Aorta (tissue), 5 donors: Measurements from ENCODE around the gene PRKN. TPM values are rescaled to one million over a fixed set of nuclear protein-coding genes. Genes with fewer than 3 reads are reported as not detected.

Source experiments
- ATAC-seq: fragments of 200-7000 bp; cut with Tn5 transposase; one replicate; pipeline ENCODE4 v1.9.1; 2022; ENCODE audit warnings: moderate library complexity; ENCODE audit not compliant: low FRiP score
- DNase-seq, 2 donors: peaks; one replicate each; pipeline ENCODE4 v3.0.0-alpha.2; 2020
- H3K27ac ChIP-seq, 2 donors: one replicate each; pipeline ENCODE4 v1.5.1; 2013; ENCODE audit warnings: low read length in 2 of 2, mild to moderate bottlenecking in 2 of 2, moderate library complexity in 2 of 2, control low read depth in 1 of 2, inconsistent platforms in 1 of 2, low read depth in 1 of 2
- H3K27me3 ChIP-seq, 2 donors: one replicate each; pipeline ENCODE4 v1.6.1; 2013; ENCODE audit warnings: control low read depth in 1 of 2, low read length in 1 of 2, mild to moderate bottlenecking in 1 of 2, moderate library complexity in 1 of 2; ENCODE audit not compliant: insufficient read depth in 2 of 2, control insufficient read depth in 1 of 2
- H3K36me3 ChIP-seq, 2 donors: one replicate each; pipeline ENCODE4 v1.6.1; 2013; ENCODE audit warnings: control low read depth in 1 of 2, low read length in 1 of 2, mild to moderate bottlenecking in 1 of 2; ENCODE audit not compliant: insufficient read depth in 2 of 2, control insufficient read depth in 1 of 2
- H3K4me1 ChIP-seq, 2 donors: one replicate each; pipeline ENCODE4 v1.6.1; 2013; ENCODE audit warnings: low read length in 2 of 2, control low read depth in 1 of 2, mild to moderate bottlenecking in 1 of 2, moderate library complexity in 1 of 2; ENCODE audit not compliant: insufficient read depth in 2 of 2, control insufficient read depth in 1 of 2
- H3K4me3 ChIP-seq, 2 donors: one replicate each; pipeline ENCODE4 v1.5.1; 2013; ENCODE audit warnings: low read length in 2 of 2, control low read depth in 1 of 2, mild to moderate bottlenecking in 1 of 2
- H3K9me3 ChIP-seq: one replicate; pipeline ENCODE4 v1.6.1; 2013; ENCODE audit warnings: mild to moderate bottlenecking, low read length; ENCODE audit not compliant: control insufficient read depth
- WGBS, 2 donors: extraction: QIAGEN DNeasy Blood & Tissue Kit; methylation state at CpG; one replicate each; pipeline ENCODE4 v1.1.7; 2013; 5-methylcytosine and 5-hydroxymethylcytosine counted together
- intact Hi-C, 2 donors: fragments of 100-400 bp; cut with DNase I; formaldehyde crosslinking; loops; one replicate each; pipeline versions ENCODE4 v1.14.2 to v1.15.0; 2022
- polyA plus RNA-seq, 2 donors: library from polyadenylated mRNA; stranded (reverse); fragments of 200-250 nt; gene quantifications; one replicate each; pipeline ENCODE4 v1.2.3, GENCODE V29; 2013
- total RNA-seq, 2 donors: library from RNA; stranded (reverse); fragmentation: NEBNext Ultra II Directional; extraction: Animal tissue kit (Norgen Biotek cat#: 25700); gene quantifications; one replicate each; pipeline ENCODE4 v1.2.1, GENCODE V29; 2021
- donor health status: healthy with polysubstance abuse.
- donor health status: Bipolar disorder and iron deficiency.
- donor health status: DM: no; HTN: no; CAD: no.
- donor health status: DM: no; HTN: no; CAD: no.
- donor health status: DM: yes; HTN: yes; CAD: no.

The PRKN gene
- total and polyA plus RNA-seq, 4 donors, result 1.0 to 17.3 (median 5.7) TPM

DNA sequence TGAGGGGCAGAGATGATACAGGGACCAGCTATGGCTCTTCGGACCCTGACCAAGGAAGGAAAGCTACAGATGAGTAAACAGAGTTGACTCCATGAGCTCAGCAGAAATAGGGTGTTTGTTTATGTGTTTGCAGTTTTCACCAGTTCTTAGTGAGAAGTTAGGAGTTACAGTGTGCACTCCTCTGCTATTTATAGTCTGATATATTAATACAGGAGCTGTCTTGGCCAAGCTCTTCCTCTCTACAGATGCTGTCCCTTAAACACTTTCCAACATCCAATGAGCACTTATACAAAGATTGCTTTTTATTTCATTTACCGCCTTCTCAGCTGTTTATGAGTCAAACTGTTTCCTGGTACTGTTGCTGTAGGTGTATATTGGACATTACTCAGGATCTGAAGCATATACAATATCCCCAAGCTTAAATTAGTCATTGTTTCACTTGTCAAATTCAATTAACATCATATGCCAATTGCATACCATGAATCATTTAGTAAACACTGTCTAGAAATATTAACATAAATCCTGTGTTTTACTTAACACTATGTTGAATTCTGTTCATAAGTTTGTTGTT, 618.0 kb downstream of the PRKN start:
- Histone ChIP-seq H3K9me3 (no peaks in the 10 kb centered on the region), H3K4me3 (no peak overlapping the region), H3K36me3 (no peaks in the 10 kb centered on the region), H3K27me3 (no peaks in the 10 kb centered on the region), H3K27ac (no peak overlapping the region), H3K4me1 (no peaks in the 10 kb centered on the region)
- WGBS, 2 donors, result 81 to 94% methylated on average over 2 of the region's 2 CpGs
- DNase-seq (no peak), ATAC-seq (no peak)
- intact Hi-C loops, result no loop called here

DNA sequence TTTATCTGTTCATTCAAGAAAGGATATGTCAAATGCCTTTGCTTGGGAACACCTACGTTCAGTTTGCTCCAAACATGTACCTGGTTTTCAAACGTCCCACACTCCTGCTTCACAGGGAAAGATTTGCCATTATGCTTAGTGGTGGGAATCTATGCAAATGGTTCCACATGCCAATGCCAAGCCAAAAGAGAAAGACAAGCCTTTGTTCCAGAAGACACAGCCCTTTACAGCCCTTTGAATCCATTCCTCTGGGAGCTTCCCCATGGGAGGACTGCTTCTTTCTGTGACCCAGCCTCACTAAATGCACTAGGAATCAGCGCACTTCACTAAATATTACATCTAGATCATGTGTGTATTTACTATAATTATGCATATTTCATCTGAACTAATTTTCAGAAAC, 619.5 kb downstream of the PRKN start:
- Histone ChIP-seq H3K4me3 (no peak overlapping the region), H3K4me1 (no peaks in the 10 kb centered on the region), H3K27ac (no peak overlapping the region), H3K9me3 (no peaks in the 10 kb centered on the region), H3K36me3 (no peaks in the 10 kb centered on the region), H3K27me3 (no peaks in the 10 kb centered on the region)
- no peak for DNase-seq
- intact Hi-C loops, result no loop called here
- WGBS, 2 donors, result 83 to 87% methylated on average over 3 of the region's 3 CpGs
- ATAC-seq, result no peak

DNA sequence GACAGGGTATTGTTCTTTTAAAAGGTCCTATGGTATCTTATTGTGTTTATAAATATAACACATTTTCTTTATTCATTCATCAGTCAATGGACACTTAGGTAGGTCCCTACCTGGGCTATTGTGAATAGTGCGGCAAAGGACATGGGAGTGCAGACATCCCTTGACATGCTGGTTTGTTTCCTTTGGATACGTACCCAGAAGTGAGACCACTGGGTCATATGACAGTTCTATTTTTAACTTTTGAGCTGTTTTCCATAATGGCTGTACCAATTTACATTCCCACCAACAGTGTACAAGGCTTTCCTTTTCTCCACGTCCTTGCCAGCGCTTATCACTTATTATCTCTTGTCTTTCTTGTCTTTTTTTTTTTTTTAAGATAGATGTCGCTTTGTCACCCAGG, 627.5 kb downstream of the PRKN start:
- 63 to 68% methylated on average over 5 of the region's 5 CpGs for WGBS, 2 donors
- Histone ChIP-seq H3K9me3 (no peaks in the 10 kb centered on the region), H3K4me3 (no peak overlapping the region), H3K27me3 (no peaks in the 10 kb centered on the region), H3K4me1 (no peaks in the 10 kb centered on the region), H3K27ac (no peak overlapping the region), H3K36me3 (no peaks in the 10 kb centered on the region)
- ATAC-seq (no peak), DNase-seq (no peak)
- intact Hi-C loops, result no loop called here

DNA sequence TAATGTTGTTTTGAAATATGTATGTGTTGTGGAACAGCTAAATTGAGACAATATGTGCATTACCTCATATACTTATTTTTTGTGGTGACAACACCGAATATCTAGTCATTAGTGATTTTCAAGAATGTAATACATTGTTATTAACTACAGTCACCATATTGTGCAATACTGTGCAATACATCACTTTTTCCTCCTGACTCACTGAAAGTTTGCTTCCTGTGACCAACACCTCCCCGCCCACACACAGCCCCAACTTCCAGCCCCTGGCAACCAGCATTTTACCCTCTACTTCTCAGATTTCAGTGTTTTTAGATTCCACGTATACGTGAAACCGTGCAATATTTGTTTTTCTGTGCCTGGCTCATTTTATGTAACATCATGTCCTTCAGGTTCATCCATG, 627.9 kb downstream of the PRKN start:
- DNase-seq (peak in 1 of 2 donors; percentile 77), ATAC-seq (no peak)
- Histone ChIP-seq H3K4me3 (no peak overlapping the region), H3K4me1 (no peaks in the 10 kb centered on the region), H3K9me3 (no peaks in the 10 kb centered on the region), H3K27me3 (no peaks in the 10 kb centered on the region), H3K36me3 (no peaks in the 10 kb centered on the region), H3K27ac (no peak overlapping the region)
- intact Hi-C loops, result no loop called here
- WGBS, 2 donors, result 73 to 78% methylated on average over 5 of the region's 5 CpGs

DNA sequence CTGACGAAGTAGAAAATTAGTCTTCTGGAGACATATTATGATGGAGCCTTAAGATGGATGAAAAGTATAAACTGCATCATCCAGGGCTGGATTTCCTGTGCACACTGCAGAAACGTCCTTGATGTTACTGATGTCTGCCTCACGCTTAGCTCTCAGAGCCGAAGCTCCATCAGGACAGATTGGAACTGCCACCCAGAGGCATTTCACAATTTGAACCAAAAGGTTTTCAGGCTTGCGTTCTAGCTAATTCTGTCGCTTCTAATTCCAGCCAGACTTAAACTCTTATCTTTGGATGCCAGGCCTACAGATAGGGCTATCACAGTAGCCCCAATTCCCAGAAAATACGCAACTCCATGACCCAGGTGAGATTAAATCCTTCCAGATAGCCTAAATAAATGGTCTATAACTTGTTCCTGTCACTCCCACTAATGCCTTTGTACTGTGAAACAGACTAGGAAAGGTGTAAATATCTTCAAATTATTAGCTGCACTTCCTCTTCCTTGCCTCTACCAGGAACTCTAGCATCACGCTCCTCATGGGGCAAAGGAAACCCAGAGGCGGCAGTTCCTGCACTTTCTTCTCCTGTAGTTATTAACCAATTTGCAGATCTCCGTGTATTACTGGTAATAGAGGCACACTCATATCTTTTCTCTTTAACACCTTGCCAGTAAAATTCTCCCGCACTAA, 634.6 kb downstream of the PRKN start:
- Histone ChIP-seq H3K36me3 (no peaks in the 10 kb centered on the region), H3K4me3 (no peak overlapping the region), H3K27me3 (no peaks in the 10 kb centered on the region), H3K4me1 (no peaks in the 10 kb centered on the region), H3K27ac (no peak overlapping the region), H3K9me3 (no peaks in the 10 kb centered on the region)
- intact Hi-C loops, result no loop called here
- DNase-seq (no peak), ATAC-seq (no peak)
- 88 to 91% methylated on average over 11 of the region's 11 CpGs for WGBS, 2 donors

DNA sequence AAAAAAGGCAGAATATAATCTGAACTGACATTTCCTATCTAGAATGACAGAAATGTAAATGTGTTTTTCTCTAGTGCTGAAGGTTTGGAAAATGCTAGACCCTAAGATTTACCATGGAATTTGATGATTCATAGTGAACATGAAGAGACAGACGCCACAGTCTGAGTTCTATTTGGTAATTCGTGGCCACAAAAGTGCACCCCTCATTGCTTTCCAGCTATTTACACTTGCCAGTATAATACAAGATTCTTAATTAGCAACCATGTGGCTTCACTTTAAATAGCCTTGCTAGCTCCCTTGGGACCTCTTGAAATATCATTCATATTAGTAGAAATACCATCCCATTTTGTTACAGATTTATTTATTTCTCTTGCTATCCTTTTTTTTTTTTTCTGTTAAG, 636.8 kb downstream of the PRKN start:
- Histone ChIP-seq H3K9me3 (no peaks in the 10 kb centered on the region), H3K4me1 (no peaks in the 10 kb centered on the region), H3K27me3 (no peaks in the 10 kb centered on the region), H3K36me3 (no peaks in the 10 kb centered on the region), H3K27ac (no peak overlapping the region), H3K4me3 (no peak overlapping the region)
- DNase-seq (no peak), ATAC-seq (no peak)
- intact Hi-C loops, result no loop called here
- WGBS, 2 donors, result 25 to 40% methylated on average over 2 of the region's 2 CpGs

DNA sequence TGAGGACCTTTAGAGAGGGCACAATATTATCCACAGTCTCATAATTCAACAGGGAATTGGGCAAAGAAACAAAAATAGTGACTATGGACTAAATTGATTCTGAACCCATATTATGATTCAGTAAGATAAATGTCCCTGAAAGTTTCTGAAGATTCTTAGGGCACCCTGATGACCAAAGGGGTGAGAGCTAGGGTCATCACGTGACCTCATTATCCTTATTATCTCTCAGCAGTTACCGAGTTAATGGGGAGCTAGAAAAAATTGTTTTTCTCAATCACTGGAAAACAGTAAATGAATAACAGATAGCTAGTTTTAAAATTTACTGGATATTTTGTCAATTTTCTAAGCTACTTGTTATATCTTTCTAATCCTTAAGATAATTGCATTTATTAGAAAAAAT, 639.5 kb downstream of the PRKN start:
- 90 to 92% methylated on average over 2 of the region's 2 CpGs for WGBS, 2 donors
- H3K4me1 ChIP-seq, result no peaks in the 10 kb centered on the region
- H3K27me3 ChIP-seq, result no peaks in the 10 kb centered on the region
- no peak overlapping the region for H3K4me3 ChIP-seq
- DNase-seq, result no peak
- H3K27ac ChIP-seq, result no peak overlapping the region
- intact Hi-C loops, result no loop called here
- no peaks in the 10 kb centered on the region for H3K36me3 ChIP-seq
- no peak for ATAC-seq
- no peaks in the 10 kb centered on the region for H3K9me3 ChIP-seq

DNA sequence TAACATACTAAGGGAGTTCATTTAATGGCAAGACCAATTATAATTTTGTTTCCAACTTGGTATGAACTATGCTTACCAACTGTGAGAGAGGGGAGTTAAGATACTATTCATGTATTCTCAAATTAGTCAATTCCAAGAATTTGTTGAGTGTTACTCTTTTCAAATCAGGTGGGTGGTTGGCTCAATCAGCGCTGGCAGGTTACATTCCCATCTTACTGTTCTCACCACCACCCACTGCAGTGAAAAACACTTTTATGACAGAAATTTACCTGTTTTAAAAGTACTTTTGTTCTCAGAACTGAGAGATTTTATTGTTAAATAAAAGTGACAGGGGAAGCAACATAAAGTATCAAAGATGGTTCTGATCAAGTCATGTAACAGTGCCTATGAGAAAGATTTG, 642.0 kb downstream of the PRKN start:
- DNase-seq, result no peak
- Histone ChIP-seq H3K27me3 (no peaks in the 10 kb centered on the region), H3K4me1 (no peaks in the 10 kb centered on the region), H3K27ac (no peak overlapping the region), H3K4me3 (no peak overlapping the region), H3K36me3 (no peaks in the 10 kb centered on the region), H3K9me3 (no peaks in the 10 kb centered on the region)
- ATAC-seq, result no peak
- 90 to 93% methylated on average over 1 of the region's 1 CpG for WGBS, 2 donors
- intact Hi-C loops, result no loop called here

DNA sequence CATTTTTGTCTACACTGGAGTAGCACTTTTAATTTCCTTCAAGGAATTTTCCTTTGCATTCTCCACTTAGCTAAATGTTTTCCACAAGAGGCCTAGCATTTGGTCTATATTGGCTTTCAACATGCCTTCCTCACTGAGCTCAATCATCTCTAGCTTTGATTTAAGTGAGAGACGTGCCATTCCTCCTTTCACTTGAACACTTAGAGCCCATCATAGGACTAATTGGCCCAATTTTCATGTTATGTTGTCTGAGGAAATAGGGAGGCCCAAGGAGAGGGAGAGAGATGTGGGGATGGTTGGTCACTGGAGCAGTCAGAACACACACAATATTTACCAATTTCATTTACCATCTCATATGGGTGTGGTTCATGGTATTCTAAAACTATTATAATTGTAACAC, 645.0 kb downstream of the PRKN start:
- DNase-seq (no peak), ATAC-seq (no peak)
- H3K36me3 ChIP-seq, result no peaks in the 10 kb centered on the region
- WGBS, 2 donors, result 82 to 88% methylated on average over 1 of the region's 1 CpG
- no peaks in the 10 kb centered on the region for H3K9me3 ChIP-seq
- H3K4me3 ChIP-seq, result no peak overlapping the region
- H3K4me1 ChIP-seq, result no peaks in the 10 kb centered on the region
- no peaks in the 10 kb centered on the region for H3K27me3 ChIP-seq
- H3K27ac ChIP-seq, result no peak overlapping the region
- intact Hi-C loops, result no loop called here
